ENCODE results near the gene ABCA13.

GRCh38 chr7:48250441-48250951, 79.2 kb downstream of the ABCA13 start:
- TF ChIP-seq ATF2 (tag by site-specific recombination; IDR thresholded peaks at IDR 0.05; ENCODE audit: low read depth) (no peak), CTCF (tag by site-specific recombination; IDR thresholded peaks at IDR 0.05) (no peak), ZNF266 (tag by site-specific recombination; IDR thresholded peaks at IDR 0.05; ENCODE audit: low read depth) (no peak), REST (tag by site-specific recombination; IDR thresholded peaks at IDR 0.05) (no peak), ZNF639 (tag by site-specific recombination; IDR thresholded peaks at IDR 0.05) (no peak), TSHZ1 (tag by site-specific recombination; IDR thresholded peaks at IDR 0.05; ENCODE audit: borderline replicate concordance) (no peak), BCL11A (tag by site-specific recombination; IDR thresholded peaks at IDR 0.05; ENCODE audit: low read depth) (no peak), ZNF785 (tag by site-specific recombination; IDR thresholded peaks at IDR 0.05) (no peak), ZBTB20 (tag by site-specific recombination; IDR thresholded peaks at IDR 0.05) (no peak)
